Measurements from ENCODE around the gene LZTR1.
"Not testable (repeated sequence)": the region's sequence is repeated elsewhere in the genome, so short reads cannot be mapped to it uniquely, and the experiment has no call there.

Gene LZTR1

GRCh38 chr22:20981787-20982562, at the start of gene LZTR1:
LZTR1 (plus strand) TSS chr22:20982297; CDS start chr22:20982372, 75 bp downstream.
- TF ChIP-seq, protein P1, sequence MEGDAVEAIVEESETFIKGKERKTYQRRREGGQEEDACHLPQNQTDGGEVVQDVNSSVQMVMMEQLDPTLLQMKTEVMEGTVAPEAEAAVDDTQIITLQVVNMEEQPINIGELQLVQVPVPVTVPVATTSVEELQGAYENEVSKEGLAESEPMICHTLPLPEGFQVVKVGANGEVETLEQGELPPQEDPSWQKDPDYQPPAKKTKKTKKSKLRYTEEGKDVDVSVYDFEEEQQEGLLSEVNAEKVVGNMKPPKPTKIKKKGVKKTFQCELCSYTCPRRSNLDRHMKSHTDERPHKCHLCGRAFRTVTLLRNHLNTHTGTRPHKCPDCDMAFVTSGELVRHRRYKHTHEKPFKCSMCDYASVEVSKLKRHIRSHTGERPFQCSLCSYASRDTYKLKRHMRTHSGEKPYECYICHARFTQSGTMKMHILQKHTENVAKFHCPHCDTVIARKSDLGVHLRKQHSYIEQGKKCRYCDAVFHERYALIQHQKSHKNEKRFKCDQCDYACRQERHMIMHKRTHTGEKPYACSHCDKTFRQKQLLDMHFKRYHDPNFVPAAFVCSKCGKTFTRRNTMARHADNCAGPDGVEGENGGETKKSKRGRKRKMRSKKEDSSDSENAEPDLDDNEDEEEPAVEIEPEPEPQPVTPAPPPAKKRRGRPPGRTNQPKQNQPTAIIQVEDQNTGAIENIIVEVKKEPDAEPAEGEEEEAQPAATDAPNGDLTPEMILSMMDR (IDR thresholded peaks at IDR 0.05; ENCODE audit: borderline replicate concordance, control extremely low read depth, extremely low read depth, insufficient read depth, missing control alignments): peak; percentile 56
- peak; percentile 92 for DNase-seq (ENCODE audit: low spot score)
- in situ Hi-C loops (cut with MboI; ENCODE audit: low sequenced_read_pairs, unreplicated experiment): no loop called here

DNA sequence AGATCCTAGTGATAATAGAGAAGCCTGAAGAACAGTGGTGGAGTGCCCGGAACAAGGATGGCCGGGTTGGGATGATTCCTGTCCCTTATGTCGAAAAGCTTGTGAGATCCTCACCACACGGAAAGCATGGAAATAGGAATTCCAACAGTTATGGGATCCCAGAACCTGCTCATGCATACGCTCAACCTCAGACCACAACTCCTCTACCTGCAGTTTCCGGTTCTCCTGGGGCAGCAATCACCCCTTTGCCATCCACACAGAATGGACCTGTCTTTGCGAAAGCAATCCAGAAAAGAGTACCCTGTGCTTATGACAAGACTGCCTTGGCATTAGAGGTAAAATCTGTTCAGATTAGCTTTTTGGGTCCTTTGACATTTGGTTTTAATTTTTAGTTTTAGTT, 48.2 kb upstream of the LZTR1 start:
- TF ChIP-seq, protein P1 (IDR thresholded peaks at IDR 0.05; ENCODE audit: borderline replicate concordance, control extremely low read depth, extremely low read depth, insufficient read depth, missing control alignments): no peak
- no peak for DNase-seq (ENCODE audit: low spot score)
- in situ Hi-C loops (cut with MboI; ENCODE audit: low sequenced_read_pairs, unreplicated experiment): no loop called here

DNA sequence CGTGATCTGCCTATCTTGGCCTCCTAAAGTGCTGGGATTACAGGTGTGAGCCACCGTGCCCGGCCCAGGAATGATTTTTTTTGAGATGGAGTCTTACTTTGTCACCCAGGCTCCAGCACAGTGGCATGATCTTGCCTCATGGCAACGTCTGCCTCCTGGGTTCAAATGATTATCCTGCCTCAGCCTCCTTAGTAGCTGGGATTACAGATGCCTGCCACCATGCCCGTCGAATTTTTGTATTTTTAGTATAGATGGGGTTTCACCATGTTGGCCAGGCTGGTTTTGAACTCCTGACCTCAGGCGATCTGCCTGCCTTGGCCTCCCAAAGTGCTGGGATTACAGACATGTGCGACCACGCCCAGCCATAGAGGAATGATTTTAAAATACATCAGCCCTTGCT, 47.0 kb upstream of the LZTR1 start:
- DNase-seq (ENCODE audit: low spot score); in situ Hi-C loops (cut with MboI; ENCODE audit: low sequenced_read_pairs, unreplicated experiment): not testable (repeated sequence)

DNA sequence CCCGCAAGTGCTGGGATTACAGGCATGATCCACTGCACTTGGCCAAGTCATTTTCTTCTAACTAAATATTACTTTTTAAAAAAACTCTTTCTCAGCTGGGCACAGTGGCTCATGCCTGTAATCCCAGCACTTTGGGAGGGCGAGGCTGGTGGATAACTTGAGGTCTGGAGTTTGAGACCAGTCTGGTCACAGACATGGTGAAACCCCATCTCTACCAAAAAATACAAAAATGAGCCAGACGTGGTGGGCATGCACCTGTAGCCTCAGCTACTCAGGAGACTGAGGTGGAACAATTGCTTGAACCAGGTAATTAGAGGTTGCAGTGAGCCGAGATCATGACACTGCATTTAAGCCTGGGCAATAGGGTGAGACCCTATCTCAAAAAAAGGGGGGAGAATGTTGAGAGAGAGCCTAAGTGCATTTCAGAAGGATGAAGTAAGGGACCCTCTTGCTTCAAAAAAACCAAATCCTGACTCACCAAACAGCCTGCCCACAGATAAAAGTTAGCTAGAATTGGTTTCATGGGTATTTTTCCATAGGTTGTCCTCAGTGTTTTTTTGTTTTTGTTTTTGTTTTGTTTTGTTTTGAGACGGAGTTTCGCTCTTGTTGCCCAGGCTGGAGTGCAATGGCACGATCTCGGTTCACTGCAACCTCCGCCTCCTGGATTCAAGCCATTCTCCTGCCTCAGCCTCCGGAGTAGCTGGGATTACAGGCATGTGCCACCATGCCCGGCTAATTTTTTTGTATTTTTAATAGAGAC, 46.1 kb upstream of the LZTR1 start:
- in situ Hi-C loops (cut with MboI; ENCODE audit: low sequenced_read_pairs, unreplicated experiment); DNase-seq (ENCODE audit: low spot score): not testable (repeated sequence)

DNA sequence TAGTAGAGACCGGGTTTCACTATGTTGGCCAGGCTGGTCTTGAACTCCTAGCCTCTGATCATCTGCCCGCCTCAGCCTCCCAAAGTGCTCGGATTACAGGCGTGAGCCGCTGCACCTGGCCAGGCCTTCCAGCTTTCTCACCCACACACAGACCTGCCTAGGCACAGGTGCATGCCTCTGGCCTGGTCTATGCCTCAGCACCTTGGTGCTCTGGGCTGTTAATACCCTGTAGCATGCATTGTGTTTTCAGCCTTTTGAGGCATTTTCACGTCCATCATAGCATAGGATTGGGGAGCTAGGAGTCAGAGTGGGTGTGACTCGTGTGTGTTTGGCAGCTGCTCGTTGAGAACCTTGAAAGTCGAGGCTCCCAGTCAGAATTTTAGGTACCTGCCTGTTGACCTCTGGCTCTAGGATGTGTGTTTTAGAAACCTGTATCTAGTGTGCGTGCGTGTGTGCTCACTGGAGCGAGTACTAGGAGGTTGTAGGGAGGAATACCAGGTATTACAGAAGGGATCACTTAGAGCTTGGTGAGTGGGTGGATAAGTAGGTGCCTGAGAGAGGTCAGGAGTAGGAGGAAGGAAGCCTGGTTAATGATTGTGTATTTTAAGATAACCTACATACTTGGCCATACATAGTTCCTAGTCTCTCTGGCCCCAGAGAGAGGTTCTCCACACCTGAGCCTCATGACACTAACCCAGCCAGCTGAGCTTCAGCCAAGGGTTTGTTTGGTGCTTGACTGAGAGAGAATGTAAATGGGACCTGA, 44.9 kb upstream of the LZTR1 start:
- no peak for DNase-seq (ENCODE audit: low spot score)
- TF ChIP-seq, protein P1 (IDR thresholded peaks at IDR 0.05; ENCODE audit: borderline replicate concordance, control extremely low read depth, extremely low read depth, insufficient read depth, missing control alignments): no peak
- in situ Hi-C loops (cut with MboI; ENCODE audit: low sequenced_read_pairs, unreplicated experiment): no loop called here

DNA sequence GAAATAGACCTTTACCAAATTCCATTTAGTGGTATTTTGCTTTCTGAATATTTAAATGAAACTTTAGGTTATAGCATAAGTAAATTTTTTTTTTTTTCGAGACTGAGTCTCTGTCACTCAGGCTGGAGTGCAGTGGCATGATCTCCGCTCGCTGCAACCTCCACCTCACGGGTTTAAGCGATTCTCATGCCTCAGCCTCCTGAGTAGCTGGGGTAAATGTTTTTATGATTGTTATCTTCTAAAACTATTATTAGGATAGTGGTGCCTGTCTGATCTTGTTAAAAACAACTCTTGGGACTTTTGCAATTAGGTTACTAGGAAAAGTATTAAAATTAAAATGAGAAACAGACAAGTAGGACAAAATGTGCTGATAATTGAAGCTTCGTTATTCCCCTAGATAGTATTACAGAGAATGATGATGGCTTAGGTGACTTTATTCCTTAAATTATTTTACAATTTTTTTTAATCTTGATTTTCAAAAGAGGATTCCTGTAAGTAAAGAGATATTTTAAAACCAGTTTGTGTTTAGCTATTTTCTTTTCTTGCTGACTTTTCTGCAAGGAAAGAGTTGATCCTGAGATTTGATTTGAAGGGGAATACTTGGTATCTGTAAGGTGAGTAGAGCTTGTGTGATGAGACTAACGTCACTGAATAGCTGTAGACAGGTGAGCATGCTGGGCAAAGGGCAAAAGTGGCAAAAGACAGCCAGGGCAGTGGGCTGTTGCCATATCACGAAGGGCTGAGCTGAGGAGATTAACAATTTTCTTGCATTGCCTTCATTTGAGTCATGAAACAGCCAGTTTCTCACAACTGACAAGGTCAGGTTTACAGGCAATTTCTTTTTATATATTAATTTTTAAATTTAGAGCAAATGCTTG, 44.1 kb upstream of the LZTR1 start:
- DNase-seq (ENCODE audit: low spot score): no peak
- TF ChIP-seq, protein P1 (IDR thresholded peaks at IDR 0.05; ENCODE audit: borderline replicate concordance, control extremely low read depth, extremely low read depth, insufficient read depth, missing control alignments): no peak
- in situ Hi-C loops (cut with MboI; ENCODE audit: low sequenced_read_pairs, unreplicated experiment): no loop called here

DNA sequence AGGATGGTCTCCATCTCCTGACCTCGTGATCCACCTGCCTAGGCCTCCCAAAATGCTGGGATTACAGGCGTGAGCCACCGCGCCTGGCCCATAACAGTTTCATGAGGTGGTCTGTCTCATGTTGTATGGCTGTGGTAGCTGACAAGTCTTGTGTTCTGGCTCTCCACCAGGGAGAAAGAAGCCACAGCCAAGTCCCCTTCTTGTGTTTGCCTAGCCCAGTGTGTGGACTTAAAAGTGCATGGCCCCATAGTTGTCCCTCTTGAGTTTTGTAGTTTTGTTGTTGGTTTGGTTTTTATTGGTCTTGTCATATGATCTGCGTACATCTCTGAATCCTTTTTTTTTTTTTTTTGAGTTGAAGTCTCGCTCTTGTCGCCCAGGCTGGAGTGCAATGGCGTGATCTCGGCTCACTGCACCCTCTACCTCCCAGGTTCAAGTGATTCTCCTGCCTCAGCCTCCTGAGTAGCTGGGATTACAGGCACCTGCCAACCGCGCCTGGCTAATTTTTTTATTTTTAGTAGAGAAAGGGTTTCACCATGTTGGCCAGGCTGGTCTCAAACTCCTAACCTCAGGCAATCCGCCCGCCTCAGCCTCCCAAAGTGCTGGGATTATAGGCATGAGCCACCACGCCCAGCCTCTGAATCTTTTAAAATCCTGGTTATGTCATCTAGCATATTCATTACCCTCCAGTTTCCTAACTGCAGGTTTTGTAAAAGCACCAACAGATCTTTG, 42.5 kb upstream of the LZTR1 start:
- in situ Hi-C loops (cut with MboI; ENCODE audit: low sequenced_read_pairs, unreplicated experiment); DNase-seq (ENCODE audit: low spot score): not testable (repeated sequence)
